ENCODE data around the gene PIR.

Gene PIR

GRCh38 chrX:15493118-15493962 lies at the start of gene PIR:
PIR (minus strand) TSS chrX:15493333; CDS start chrX:15491257, 2,076 bp downstream.
- peak; percentile 65 for DNase-seq (ENCODE audit: low spot score)

GRCh38 chrX:15530318-15530717 lies 37.2 kb upstream of the PIR start:
- no peak for DNase-seq (ENCODE audit: low spot score)

- no peak for DNase-seq (ENCODE audit: low spot score)
Measured at GRCh38 chrX:15529165-15529564, 36.0 kb upstream of the PIR start.

- no peak for DNase-seq (ENCODE audit: low spot score)
Measured at GRCh38 chrX:15525664-15526416, 32.7 kb upstream of the PIR start.

- no peak for DNase-seq (ENCODE audit: low spot score)
Measured at GRCh38 chrX:15524417-15524816, 31.3 kb upstream of the PIR start.

- DNase-seq (ENCODE audit: low spot score) = no peak
Measured at GRCh38 chrX:15523088-15523487, 30.0 kb upstream of the PIR start.

- no peak for DNase-seq (ENCODE audit: low spot score)
Measured at GRCh38 chrX:15522464-15522863, 29.3 kb upstream of the PIR start.

- DNase-seq (ENCODE audit: low spot score) = no peak
Measured at GRCh38 chrX:15515931-15516330, 22.8 kb upstream of the PIR start.

- DNase-seq (ENCODE audit: low spot score) = no peak
Measured at GRCh38 chrX:15514279-15514678, 21.1 kb upstream of the PIR start.

GRCh38 chrX:15512401-15512965 lies 19.4 kb upstream of the PIR start:
- DNase-seq (ENCODE audit: low spot score) = no peak

GRCh38 chrX:15511563-15511962 lies 18.4 kb upstream of the PIR start:
- DNase-seq (ENCODE audit: low spot score) = no peak

- no peak for DNase-seq (ENCODE audit: low spot score)
Measured at GRCh38 chrX:15509845-15510244, 16.7 kb upstream of the PIR start.

GRCh38 chrX:15507005-15507404 lies 13.9 kb upstream of the PIR start:
- no peak for DNase-seq (ENCODE audit: low spot score)

GRCh38 chrX:15505101-15505500 lies 12.0 kb upstream of the PIR start:
- no peak for DNase-seq (ENCODE audit: low spot score)

GRCh38 chrX:15504661-15505060 lies 11.5 kb upstream of the PIR start:
- no peak for DNase-seq (ENCODE audit: low spot score)

- DNase-seq (ENCODE audit: low spot score) = no peak
Measured at GRCh38 chrX:15501506-15501905, 8.4 kb upstream of the PIR start.

- no peak for DNase-seq (ENCODE audit: low spot score)
Measured at GRCh38 chrX:15500497-15500966, 7.4 kb upstream of the PIR start, which contains the start of gene BMX. BMX (plus strand) TSS chrX:15500807; CDS start chrX:15508354, 7,547 bp downstream.

GRCh38 chrX:15499976-15500375 lies 6.8 kb upstream of the PIR start:
- no peak for DNase-seq (ENCODE audit: low spot score)

- no peak for DNase-seq (ENCODE audit: low spot score)
Measured at GRCh38 chrX:15498741-15499140, 5.6 kb upstream of the PIR start.

- DNase-seq (ENCODE audit: low spot score) = peak; percentile 26
Measured at GRCh38 chrX:15497865-15498264, 4.7 kb upstream of the PIR start.

GRCh38 chrX:15496824-15497223 lies 3.7 kb upstream of the PIR start:
- DNase-seq (ENCODE audit: low spot score) = no peak

GRCh38 chrX:15495801-15496200 lies 2.7 kb upstream of the PIR start:
- no peak for DNase-seq (ENCODE audit: low spot score)

- no peak for DNase-seq (ENCODE audit: low spot score)
Measured at GRCh38 chrX:15492469-15492868, 664 bp downstream of the PIR start.
